NCI-H2029 (cell line): ENCODE data around the gene ITPR1.
A peak's percentile ranks its signal among the peaks of the same experiment; 100 is the strongest.

Experiments
- DNase-seq: peaks from one replicate; lab custom pipeline; 2025; lab: John Stamatoyannopoulos, UW

ITPR1 gene

DNA sequence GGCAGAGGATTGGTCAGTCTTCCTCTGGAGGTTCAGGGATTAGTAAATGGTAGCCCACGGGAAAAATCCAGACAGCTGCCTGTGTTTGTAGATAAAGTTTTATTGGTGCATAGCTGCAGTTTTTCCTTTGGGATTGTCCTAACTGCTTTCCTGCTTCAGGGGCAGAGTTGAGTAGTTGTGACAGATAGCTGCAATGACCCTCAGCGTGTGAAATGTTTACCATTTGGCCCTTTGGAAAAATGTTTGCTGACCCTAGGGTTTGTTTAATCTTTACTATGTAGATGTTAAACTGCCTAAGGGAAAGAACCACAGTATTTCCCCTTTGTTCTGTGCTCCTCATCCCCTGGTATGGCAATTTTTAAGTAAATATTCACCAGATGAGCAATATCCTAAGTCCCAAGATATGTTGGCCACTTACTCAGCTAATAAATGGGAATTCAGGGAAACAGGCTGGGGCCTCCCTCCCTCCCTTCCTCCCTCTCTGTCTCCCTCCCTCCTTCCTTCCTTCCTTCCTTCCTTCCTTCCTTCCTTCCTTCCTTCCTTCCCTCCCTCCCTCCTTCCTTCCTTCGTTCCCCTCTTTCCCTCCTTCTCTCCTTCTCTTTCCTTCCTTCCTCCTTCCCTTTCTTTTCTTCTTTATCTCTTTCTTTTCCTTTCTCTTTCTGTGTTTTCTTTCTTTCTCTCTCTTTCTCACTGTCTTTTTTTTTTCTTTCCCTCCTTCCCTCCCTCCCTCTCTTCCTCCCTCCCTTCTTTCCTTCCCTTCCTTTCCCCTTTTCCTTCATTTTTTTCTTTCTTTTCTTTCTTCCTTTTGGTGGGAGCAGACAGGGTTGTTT, 251.5 kb downstream of the ITPR1 start:
- no peak for DNase-seq

DNA sequence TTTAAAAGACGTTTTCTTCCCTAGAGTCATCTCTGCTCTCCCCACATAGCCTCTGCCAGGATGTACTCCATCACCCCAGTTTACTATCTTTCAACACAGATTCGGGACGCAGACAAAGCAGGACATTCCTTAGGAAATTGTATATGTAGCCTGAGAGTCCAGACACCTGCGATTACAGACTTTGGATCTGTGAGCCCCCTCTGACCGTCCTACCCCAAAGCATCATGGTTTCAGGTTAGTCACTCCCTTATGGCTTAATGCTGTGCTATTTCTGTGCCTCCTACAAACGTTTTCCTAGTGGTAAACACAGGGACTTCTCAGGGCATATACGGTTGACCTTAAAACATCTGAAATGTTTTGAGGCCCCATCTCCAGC, 252.1 kb downstream of the ITPR1 start:
- no peak for DNase-seq

DNA sequence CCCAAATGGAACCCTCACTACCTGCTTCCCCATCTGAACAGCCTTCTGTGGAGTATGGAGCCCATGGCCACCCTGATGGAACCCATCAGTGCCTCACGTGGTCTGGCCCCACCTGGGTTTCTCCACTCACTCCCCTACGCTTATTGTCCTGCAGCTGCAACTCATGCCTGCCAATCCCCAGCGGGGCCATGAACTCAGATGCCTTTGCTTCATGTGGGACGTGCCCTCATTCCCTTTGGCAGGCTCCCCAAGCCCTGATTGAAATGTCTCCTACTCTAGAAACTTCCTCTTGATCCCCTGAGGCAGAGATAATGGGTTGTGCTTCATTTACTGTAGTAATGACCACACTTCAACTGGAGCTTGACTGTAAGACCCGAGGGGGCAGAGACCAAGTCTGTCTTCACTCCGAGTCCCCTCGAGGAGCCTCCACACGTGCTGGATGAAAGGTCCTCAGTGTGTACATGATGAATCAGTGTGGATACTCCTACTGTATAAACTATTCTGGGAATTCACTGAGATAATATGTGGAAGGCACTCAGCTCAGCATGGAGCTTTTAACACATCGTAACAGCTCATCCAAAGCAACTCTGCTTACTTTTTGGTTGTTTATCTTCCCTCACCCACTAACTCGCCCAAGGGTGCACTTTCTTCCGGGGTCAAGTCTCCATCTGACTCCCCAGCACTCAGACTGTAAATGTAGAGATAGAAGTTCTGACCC, 253.3 kb downstream of the ITPR1 start:
- DNase-seq = no peak

DNA sequence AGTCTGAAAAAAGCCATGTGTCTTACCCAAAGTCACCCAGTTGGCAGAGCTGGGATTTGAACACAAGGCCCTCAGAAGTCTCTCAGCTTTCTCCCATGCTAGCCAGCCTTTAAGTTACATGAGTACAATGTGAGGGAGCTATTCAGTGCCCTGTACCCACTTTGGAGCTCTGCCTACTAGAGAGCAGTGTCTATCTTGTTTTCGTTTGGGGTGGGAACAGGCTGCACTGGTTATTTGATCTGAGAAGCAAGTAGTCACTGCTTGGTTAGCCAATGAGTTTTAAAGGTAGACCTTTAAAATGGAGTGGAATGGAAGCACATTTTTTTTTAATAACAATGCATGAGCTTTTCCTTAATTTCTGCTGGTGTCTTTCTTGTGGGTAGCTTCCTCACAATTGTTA, 255.0 kb downstream of the ITPR1 start:
- DNase-seq = no peak

DNA sequence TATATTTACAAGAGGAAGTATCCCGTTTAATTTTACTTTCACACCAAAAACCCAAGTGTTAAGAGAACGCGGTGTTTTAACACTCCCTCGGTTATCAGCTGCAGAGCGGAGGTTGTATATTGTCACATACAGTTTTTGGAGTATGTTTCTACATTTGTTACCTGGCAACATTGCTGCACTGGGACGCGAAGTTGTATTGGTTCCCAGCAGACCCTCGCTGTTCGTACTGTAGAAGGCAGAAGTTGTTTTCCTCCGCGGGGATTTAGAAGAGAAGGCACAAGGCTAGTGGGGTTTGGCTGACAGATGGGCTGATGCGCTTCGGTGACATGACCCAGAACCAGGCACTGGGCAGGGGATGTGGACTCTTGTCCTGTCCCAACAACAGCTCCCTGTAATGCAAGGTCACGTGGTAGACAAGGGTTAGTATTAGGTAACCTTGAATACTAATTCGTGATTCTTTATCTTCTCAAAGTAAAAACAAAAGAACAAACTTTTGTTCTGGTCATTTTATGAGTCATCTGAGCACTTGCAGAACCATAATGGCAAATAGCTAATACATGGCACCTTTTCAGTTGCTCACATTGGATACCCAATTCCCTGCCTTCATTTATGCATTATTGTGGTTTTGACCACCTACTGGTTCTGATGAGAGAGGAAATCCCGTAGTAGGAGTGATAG, 255.7 kb downstream of the ITPR1 start:
- no peak for DNase-seq

DNA sequence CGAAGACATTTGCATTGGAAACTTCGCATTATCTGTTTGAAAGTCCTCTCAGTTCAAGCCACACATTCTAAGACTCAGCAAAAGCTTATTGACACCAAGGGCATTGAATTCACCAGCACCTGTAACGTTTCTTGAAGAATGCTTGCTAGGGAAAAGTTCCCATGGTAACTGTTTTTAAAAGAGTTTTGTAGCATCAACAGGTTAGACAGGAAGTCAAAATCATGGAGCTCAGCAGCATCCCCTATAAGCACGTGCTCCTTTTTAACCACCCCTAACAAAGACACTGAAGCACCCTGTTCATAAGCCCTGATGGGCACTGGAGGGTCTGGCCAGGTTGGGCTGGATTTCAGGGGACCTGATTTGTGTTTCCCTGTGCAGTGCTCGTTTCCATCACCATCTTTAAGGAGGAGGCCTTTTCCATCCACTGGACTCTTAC, 256.4 kb downstream of the ITPR1 start:
- DNase-seq = no peak

DNA sequence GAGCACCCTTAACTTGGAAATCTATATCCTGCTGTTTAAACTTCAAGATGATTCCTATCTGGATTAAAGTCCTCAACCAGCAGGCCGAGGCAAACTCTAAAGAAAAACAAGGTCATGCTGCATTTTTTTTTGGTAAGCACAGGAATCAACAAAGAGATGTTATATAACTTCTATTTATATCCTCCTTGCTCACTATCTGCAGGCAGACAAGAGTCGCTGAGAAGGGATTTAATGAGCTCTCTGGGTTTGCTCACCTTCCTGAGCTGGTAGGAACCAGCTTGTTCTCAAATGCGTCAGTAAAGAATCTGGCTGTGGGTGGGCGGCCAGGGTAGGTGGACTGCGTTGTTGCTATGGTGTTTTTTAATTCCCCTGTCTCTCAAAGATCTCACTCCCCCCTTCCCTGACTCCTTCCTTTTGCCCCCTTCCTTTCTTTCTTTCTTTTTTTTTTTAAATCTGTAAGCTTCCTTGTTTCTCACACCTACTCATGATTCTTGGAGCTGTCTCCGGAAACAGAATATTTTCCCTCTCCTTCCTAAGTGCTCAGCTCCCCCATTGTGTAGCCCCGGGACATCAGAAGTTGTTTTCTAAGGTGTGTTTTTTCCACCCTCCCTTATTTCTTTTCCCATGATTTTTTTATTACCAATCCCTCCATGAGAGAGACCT, 257.3 kb downstream of the ITPR1 start:
- peak; percentile 37 for DNase-seq

DNA sequence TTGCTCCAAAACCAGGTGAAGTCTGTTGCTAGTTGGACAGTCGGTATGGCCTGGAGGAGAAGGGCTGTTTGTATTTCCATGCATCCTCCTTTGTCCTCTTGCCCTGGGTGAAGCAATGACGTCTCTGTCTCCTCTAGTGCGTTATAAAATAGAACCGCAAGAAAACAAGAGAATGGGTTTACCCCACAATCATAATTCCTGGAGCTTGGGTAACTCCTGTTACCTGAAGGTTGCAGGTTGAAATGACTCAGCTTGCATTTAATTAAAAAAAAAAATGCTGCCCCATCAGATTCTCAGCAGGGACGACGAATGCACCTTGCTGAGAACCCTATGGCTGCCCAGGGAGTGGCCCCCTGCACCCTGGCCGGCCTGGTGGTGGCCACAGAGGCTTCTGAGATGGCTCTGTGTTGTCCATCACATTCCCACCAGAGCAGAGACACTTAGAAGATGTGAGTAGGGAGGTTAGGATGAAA, 257.9 kb downstream of the ITPR1 start:
- DNase-seq = no peak

DNA sequence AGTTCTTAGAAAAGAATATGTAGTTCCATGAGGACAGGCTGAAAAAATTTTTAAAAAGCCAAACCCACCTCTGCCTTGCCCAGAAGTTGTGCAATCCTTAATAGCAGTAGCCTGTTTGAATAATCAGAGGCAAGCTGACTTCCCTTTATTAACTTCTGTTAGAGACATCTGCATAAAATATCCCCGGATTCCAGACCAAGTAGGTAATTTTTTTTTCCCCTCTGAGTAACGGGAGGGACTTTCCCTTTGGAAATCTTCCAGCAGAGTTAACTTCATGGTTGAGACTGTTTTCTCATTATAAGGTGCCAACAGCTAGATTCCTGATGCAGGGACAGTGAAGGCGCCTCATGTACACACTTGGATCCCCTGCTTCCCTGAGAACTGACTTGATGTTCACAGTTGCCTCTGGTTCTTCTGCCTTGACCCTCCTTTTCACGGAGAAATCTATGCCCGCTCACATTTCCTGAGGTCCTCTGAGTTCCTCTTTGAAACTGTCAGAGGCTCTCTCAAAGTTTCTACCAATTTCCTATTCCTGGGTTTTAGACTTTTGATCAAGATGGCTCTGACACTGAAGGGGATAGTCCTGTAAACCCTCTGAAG, 258.5 kb downstream of the ITPR1 start:
- DNase-seq = no peak

DNA sequence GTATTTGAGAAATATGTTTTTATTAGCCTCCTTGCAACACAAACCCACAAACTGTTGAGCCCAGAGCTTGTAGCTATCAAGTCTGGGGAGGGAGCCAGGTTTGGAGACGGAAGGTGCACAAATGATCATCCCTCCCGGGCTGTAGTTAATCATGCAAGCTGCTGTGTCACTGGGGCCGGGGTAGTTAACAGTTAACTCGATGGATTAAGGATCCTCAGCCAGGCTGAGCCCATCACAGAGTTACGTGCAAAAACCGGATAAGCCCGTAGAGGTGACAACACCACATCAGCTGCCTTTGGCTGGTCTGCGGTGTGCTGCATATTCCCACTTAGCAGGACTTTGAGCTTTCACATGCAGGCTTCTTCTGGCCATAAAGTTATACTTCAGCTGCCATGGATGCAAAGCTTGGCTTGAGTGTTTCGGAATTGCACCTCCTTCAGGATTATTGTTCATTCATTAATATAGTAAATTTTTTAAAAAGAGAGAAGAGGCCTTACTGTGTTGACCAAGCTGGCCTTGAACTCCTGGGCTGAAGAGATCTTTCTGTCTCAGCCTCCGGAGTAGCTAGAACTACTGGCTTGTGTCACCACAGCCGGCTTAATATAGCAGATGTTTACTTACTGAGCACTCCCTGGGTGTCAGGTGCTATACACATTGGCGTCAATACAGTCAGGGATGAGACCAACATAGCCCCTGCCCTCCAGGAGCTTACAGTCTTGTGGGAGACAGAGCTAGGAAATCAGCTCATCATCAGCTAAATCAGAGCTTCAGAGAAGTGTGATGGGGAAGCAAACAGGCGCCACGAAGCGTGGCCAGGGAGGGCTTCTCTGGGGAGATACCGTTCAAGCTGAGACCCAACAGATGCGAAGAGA, 259.3 kb downstream of the ITPR1 start:
- DNase-seq = no peak

DNA sequence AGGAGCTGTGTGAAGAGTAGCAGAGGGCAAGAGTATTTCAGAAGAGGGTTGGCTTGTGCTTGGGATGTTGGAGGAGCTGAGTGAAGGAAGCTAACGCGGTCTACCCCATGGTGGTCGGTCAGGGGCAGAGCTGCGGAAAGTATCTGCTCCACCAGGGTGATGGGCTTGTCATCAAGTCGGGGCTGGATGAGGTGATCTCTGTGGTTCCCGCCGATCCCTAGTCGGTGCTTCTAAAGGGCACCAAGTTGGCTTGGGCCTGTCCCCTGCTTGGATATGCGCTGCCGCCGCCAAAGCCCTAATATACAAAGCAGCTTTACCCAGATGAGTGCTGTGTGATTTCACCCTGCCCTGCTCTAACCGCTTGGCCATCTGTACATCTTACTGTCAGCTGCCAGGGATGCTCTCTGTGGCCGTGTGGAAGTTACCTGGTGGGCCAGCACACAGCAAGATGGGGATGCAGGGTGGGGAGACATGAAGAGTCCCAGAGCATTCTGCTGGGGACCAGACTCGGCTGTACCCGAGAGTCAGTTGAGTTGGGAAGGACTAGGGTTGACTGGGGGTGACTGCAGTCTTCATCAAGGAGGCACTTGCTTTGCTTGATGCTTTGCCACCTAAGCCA, 260.0 kb downstream of the ITPR1 start:
- DNase-seq = no peak

DNA sequence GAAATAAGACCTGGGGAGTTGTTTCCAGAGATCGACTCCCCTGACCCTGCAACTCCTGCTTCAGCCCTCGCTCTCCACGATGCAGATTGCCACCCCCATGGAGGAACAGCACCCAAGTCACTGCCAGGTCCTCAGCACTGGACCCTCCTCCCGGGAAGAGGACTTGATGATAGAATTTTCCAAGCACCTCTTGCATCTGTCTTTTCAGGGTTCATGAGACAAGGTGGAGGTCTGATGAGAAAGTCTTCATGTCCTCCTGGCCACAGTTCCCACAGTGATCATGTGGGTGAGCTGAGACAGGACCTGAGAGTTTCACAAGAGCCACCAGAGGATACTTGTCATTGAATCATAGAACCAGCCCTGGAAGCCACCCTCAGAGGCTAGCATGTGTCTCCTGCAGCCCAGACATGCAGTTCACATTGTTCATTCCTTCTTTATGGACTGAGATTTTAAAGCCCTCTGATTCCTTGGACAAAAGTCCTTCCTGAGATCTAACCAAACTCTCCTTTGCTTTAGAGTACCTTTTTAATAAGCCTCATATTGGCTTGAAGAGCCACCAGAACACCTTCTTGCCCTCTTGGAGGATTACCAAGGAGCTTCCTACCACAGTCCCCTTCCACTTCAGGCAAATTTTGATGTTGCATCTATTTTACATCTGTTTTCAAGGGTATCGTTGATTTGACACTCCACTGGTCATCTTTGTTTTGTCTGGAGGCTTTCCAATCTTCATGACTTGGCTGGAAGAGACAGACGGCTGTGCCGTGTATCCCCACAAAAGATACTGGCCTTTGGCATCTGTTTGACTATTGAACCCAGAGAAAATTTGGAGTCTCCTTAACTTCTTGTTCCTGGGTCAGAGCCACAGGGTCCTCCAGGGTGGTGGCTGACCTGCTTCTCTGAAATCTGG, 261.3 kb downstream of the ITPR1 start:
- DNase-seq = no peak

DNA sequence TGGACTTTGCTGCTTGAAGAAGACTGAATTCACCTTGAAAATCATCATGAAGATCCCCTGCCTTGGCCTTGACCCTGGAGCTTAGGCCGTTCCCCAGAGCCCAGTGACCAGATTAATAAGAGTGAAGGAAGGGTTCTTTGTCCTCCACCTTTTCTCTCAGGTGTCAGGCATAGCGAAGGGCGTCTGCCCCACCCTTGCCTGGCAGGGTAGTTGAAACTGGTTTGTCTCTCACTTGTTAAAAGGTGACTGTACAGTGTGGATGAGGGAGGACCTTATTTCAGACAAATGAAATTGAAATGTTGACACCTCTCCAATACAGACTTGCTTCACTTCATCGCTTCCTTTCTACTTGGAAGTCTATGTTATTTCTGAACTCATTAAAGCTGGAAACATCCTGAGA, 262.4 kb downstream of the ITPR1 start:
- DNase-seq = no peak

DNA sequence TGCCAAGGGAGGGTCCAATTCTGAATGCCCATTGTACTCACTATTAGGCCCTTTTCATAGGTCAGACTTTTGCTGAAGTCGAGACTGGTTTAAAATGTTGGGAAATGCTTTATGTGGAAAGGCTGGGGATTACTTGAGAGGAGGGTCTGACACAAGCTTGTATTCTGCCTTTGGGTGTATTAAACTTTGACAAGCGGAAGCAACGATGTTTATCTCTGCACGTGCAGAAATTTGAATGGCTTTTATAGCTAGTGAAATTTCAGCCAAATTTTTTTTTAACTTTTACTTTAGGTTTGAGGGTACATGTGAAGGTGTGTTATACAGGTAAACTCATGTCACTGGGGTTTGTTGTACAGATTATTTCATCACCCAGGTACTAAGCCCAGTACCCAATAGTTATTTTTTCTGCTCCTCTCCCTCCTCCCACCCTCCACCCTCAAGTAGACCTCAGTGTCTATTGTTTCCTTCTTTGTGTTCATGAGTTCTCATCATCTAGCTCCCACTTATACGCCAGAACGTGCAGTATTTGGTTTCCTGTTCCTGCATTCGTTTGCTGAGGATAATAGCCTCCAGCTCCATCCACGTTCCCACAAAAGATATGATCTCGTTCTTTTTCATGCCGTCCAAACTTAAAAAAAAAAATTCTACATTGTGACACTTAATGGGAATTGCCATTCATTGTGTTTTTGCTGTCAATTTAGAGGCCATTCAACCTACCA, 263.1 kb downstream of the ITPR1 start:
- DNase-seq = peak; percentile 38

DNA sequence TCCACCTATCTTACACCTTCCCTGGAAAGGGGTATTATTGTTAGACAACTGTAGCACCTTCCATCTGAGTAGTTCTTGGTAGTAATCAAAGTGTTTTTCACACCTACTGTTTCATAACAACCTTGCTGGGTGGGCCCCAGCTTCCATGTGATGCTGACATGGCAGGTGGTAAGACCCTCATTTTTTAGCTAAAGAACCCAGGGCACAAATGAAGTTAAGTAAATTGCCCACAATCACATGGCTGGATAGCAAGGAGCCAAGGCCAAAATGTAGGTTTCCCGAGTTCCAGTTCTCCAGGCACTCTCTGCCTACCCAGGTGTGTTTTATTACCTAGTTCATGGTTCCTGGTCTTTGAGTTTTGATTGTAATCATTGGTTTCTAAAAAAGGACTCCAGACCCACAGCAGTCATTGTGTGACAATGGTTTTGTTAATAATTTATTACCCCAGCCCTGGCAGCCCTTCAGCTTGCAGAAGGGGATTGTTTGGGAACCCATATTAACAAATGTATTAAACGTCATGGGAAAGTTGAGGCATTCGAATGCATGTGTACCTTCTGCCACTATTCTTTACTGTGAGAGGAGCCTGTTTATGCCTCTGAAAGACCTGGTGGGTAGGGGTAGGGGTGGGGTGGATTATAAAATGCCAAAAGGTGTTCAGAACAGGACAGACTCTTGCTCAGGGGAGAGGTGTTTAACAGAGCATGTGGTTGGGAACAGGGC, 263.9 kb downstream of the ITPR1 start:
- no peak for DNase-seq

DNA sequence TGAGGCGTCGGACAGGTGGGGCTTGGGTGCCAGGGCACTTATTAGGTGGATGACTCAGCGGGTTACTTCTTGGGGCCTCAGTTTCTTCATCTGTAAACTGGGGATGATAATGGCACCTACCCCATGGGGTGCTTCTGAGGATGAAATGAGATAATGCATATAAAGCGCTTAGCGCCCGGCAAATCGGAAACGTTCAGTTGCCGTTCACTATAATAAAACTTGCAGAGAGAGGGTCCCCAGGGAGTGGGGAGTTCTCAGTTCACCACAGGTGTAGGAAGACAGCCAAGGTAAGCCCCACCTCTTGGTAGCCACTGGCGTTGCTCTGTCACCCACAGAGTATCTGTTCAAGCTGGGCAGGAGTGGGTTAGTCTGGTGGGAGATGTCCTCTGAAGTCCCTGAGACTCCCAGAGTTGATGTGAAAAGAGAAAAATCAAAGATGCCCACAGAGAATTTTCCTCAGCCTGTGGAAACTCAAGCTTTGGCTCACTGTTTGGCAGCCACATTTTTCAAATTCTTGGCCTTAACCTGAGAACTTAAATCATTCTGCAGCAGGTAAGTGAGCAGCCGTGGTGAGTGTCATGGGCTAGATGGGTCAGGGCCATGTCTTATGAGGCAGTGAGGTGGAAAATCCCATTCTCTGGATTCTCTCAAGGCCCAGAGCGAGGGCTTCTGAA, 264.6 kb downstream of the ITPR1 start:
- DNase-seq = no peak

DNA sequence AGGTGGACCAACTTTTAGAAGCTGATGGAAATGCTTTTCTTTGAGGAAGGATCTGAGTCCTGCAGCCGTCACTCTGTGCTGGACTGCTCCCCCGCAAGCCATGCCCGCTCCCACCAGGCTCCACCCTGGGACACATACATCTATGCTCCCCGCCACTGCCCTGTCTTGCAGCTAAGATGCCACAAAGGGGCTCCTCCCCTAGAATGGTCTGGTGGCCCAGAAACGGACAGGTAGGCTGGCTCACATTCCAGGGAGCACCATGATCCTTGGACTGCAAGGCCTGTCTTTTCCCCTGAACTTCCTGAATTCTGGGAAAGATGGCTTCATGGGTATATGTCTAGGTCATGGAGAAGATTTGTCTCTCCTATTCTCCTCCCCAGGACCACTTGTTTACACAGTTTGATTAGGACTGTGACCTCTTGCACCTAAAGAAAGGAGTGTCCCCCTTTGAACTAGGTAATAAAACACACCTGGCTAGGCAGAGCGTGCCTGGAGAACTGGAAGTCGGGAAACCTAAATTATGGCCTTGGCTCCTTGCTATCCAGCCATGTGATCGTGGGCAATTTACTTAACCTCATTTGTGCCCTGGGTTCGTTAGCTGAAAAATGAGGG, 265.2 kb downstream of the ITPR1 start:
- DNase-seq = no peak
